ENCODE data around the gene PDE4D.

GRCh38 chr5:59259237-59259636 lies 634.3 kb downstream of the PDE4D start:
- TF ChIP-seq POLR2A (IDR thresholded peaks at IDR 0.05) (no peak), CTCF (IDR thresholded peaks at IDR 0.05) (no peak)
